GM12878 (cell line): ENCODE results near the gene ALG11. TPM values are rescaled to one million over a fixed set of nuclear protein-coding genes. Genes with fewer than 3 reads are reported as not detected.

Experiments
- ATAC-seq: fragments of 200-7000 bp; cut with Tn5 transposase; 3 replicates; pipeline ENCODE4 v1.9.1; 2020; ENCODE audit warnings: mild to moderate bottlenecking, moderate library complexity
- BruUV-seq: library from RNA; stranded (reverse); fragments of 400-500 nt; replicated peaks from 2 replicates; lab custom pipeline; 2021; lab: Mats Ljungman, UMichigan
- CTCF ChIA-PET: fragments of 300-600 bp; sonication (Branson Sonifier 250); formaldehyde crosslinking; extraction: SDS; loops from one replicate; lab custom pipeline; 2021; ENCODE audit warnings: inconsistent platforms; lab: Yijun Ruan, JAX
- POLR2A ChIA-PET: fragments of 350-600 bp; formaldehyde crosslinking; extraction: SDS; loops from one replicate; lab custom pipeline; 2021; ENCODE audit warnings: inconsistent platforms; lab: Charles Lee
- RAD21 ChIA-PET: fragments of 300-600 bp; sonication (Branson Sonifier 250); formaldehyde crosslinking; loops from one replicate; lab custom pipeline; 2023; ENCODE audit warnings: antibody characterized with exemption; ENCODE audit not compliant: unreplicated experiment; lab: Charles Lee
- SMC1A ChIA-PET: fragments of 300-600 bp; sonication (Branson Sonifier 250); formaldehyde crosslinking; loops from one replicate; lab custom pipeline; 2023; ENCODE audit not compliant: unreplicated experiment, uncharacterized antibody; lab: Charles Lee
- DNase-seq: peaks from one replicate; pipeline ENCODE4 v3.0.0-alpha.2; 2011; ENCODE audit warnings: low read depth, low spot score
- FAIRE-seq: peaks from 3 replicates; lab custom pipeline; 2011; peaks lifted over from hg19 to GRCh38; lab: Jason Lieb, UNC
- H2AFZ ChIP-seq: 2 replicates; pipeline ENCODE4 v1.6.0; 2011; ENCODE audit warnings: low read depth, low read length, control low read depth; ENCODE audit not compliant: control insufficient read depth
- H3K27ac ChIP-seq: 2 replicates; pipeline ENCODE4 v1.5.1; 2011; ENCODE audit warnings: control low read depth; ENCODE audit not compliant: control insufficient read depth, insufficient read depth
- H3K27me3 ChIP-seq, 2 experiments: replicated peaks in 1 of 2; 2 replicates each; pipeline versions ENCODE4 v1.6.0 to v1.6.1; 2011; ENCODE audit warnings: low read length in 1 of 2; ENCODE audit not compliant: control insufficient read depth in 2 of 2, insufficient read depth in 2 of 2
- H3K36me3 ChIP-seq, 2 experiments: 2 replicates each; pipeline ENCODE4 v1.5.1; 2011; ENCODE audit warnings: low read length in 1 of 2; ENCODE audit not compliant: control insufficient read depth in 2 of 2, insufficient read depth in 2 of 2
- H3K4me1 ChIP-seq: 2 replicates; pipeline ENCODE4 v1.6.1; 2011; ENCODE audit warnings: mild to moderate bottlenecking, low read length, moderate library complexity, mixed read lengths; ENCODE audit not compliant: control insufficient read depth, insufficient read depth
- H3K4me2 ChIP-seq: 2 replicates; pipeline ENCODE4 v1.6.0; 2011; ENCODE audit warnings: control low read depth; ENCODE audit not compliant: control insufficient read depth, insufficient read depth
- H3K4me3 ChIP-seq: fragments of 200-600 bp; sonication (generic); 2 replicates; pipeline ENCODE4 v1.5.1; 2016
- H3K79me2 ChIP-seq: 2 replicates; pipeline ENCODE4 v1.6.0; 2011; ENCODE audit warnings: low read length; ENCODE audit not compliant: control insufficient read depth, insufficient read depth
- H3K9ac ChIP-seq: 2 replicates; pipeline ENCODE4 v1.8.0; 2011; ENCODE audit warnings: low read length, control low read depth, mixed read lengths; ENCODE audit not compliant: control insufficient read depth, insufficient read depth
- H3K9me3 ChIP-seq: replicated peaks from 3 replicates; pipeline ENCODE4 v1.5.1; 2011; ENCODE audit warnings: mild to moderate bottlenecking, low read length; ENCODE audit not compliant: control insufficient read depth, insufficient read depth
- H4K20me1 ChIP-seq: 2 replicates; pipeline ENCODE4 v1.6.0; 2011; ENCODE audit not compliant: control insufficient read depth, insufficient read depth
- BHLHE40 ChIP-seq, 2 experiments: fragments of 450-650 bp in 1 of 2; IDR thresholded peaks; 2 replicates each; pipeline ENCODE4 v1.6.1; 2011 to 2017; ENCODE audit warnings: low read depth in 2 of 2, borderline replicate concordance in 1 of 2, improper control_type of control experiment in 1 of 2, low read length in 1 of 2, mild to moderate bottlenecking in 1 of 2
- HCFC1 ChIP-seq: fragments of 150-350 bp; IDR thresholded peaks from 2 replicates; pipeline ENCODE4 v1.6.1; 2014; ENCODE audit warnings: low read length
- HDAC6 ChIP-seq: fragments of 200-600 bp; sonication (generic); IDR thresholded peaks from one replicate; pipeline ENCODE4 v1.8.0; 2017; ENCODE audit warnings: antibody characterized with exemption; ENCODE audit not compliant: unreplicated experiment
- NFXL1 ChIP-seq: fragments of 450-650 bp; IDR thresholded peaks from 2 replicates; pipeline ENCODE4 v1.6.1; 2017; ENCODE audit warnings: antibody characterized with exemption, mild to moderate bottlenecking, borderline replicate concordance
- SPI1 ChIP-seq: IDR thresholded peaks from 2 replicates; pipeline ENCODE4 v1.6.1; 2011; ENCODE audit warnings: low read depth, mild to moderate bottlenecking, low read length, moderate library complexity, borderline replicate concordance; ENCODE audit not compliant: insufficient read depth
- YBX1 ChIP-seq: fragments of 450-650 bp; IDR thresholded peaks from 2 replicates; pipeline ENCODE4 v1.6.1; 2016; ENCODE audit warnings: antibody characterized with exemption
- ZNF24 ChIP-seq: fragments of 450-650 bp; IDR thresholded peaks from 2 replicates; pipeline ENCODE4 v1.6.1; 2017; ENCODE audit warnings: antibody characterized with exemption, mild to moderate bottlenecking
- WGBS: methylation state at CpG from one replicate; pipeline ENCODE4 v1.1.6; 2016; ENCODE audit warnings: low lambda C conversion rate; ENCODE audit not compliant: insufficient replicate concordance, insufficient coverage; ENCODE audit errors: missing lambda C conversion rate; 5-methylcytosine and 5-hydroxymethylcytosine counted together
- in situ Hi-C: fragments of 300-500 bp; cut with MboI; formaldehyde crosslinking; loops from 9 replicates; pipeline ENCODE4 v1.14.3; 2018; ENCODE audit warnings: mixed read lengths
- intact Hi-C: fragments of 100-400 bp; cut with micrococcal nuclease; formaldehyde crosslinking; loops from one replicate; pipeline ENCODE4 v1.14.2; 2022; ENCODE audit not compliant: unreplicated experiment
- polyA plus RNA-seq, 11 experiments: library from polyadenylated mRNA; depleted of rRNA in 4 of 11; unstranded in 6 of 11; stranded (reverse) in 5 of 11; fragments of >200 nt; fragmentation: Nextera tagmentation in 4 of 11; fragmentation: Illumina TruSeq in 1 of 11; extraction: Ambion mirVana in 4 of 11; extraction: Trizol in 1 of 11; gene quantifications; 1 replicate in 1 of 11; 2 replicates in 10 of 11; pipeline versions ENCODE4 v1.2.1 to v1.2.3, GENCODE V29; 2011 to 2016; ENCODE audit warnings: inconsistent platforms in 2 of 11, missing spikeins in 2 of 11, low read depth in 1 of 11
- total RNA-seq, 4 experiments: library from RNA; depleted of rRNA in 3 of 4; stranded (reverse); fragments of >200 nt in 3 of 4; fragmentation: Illumina TruSeq in 1 of 4; extraction: Trizol in 1 of 4; gene quantifications; 2 replicates each; pipeline versions ENCODE4 v1.2.1 to v1.2.3, GENCODE V29; 2013 to 2021
- TF ChIP-seq, protein P1 (sequence below): fragments of 450-650 bp; IDR thresholded peaks from 2 replicates; pipeline ENCODE4 v1.6.1; 2017; ENCODE audit warnings: mild to moderate bottlenecking, moderate library complexity

Gene ALG11
- total and polyA plus RNA-seq, 10 of the 15 experiments (the other 5 are each of a cell fraction or from before 2014, with no cell fraction given), result 8.4 to 27.7 (median 15.6) TPM

DNA sequence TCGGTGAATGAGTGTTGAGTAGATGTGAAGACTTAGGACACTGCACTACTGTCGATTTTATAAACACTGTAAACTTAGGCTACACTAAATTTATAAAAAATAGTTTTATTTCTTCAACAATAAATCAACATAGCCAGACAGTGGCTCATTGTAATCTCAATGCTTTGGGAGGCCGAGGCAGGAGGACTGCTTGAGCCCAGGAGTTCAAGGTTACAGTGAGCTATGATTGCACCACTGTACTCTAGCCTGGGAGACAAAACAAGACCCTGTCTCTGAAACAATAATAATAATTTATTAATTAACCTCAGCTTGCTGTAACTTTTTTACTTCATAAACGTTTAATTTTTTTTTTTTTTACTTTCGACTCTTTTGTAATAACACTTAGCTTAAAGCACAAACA lies 35.3 kb upstream of the ALG11 start (continued):
- TF ChIP-seq YBX1, result no peak

DNA sequence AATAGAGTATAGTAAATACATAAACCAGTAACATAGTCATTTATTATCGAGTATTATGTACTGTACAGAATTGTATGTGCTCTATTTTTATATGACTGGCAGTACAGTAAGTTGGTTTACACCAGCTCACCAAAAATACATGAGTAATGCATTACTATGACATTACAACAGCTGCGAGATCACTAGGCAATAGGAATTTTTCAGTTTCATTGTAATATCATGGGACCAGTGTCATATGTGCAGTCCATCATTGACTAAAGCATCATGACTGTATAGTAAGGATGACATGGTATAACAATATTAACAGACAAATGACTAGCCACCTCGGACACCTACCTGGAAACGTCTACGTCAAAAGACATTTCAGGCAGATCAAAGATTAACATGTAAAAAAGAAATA lies 34.6 kb upstream of the ALG11 start:
- H3K4me1 ChIP-seq, result no peaks in the 10 kb centered on the region
- no TSS peak for BruUV-seq
- no peak overlapping the region for H2AFZ ChIP-seq
- no peaks in the 10 kb centered on the region for H3K9me3 ChIP-seq
- POLR2A ChIA-PET, result interaction anchor here (0.6 kb wide), 1 partner anchor 135 kb away, joined by 3 read pairs; no protein-coding TSS in a partner anchor
- H3K79me2 ChIP-seq, result no peaks in the 10 kb centered on the region
- intact Hi-C loops, result no loop called here
- DNase-seq, result no peak
- no peak overlapping the region for H3K4me3 ChIP-seq
- no peak for FAIRE-seq
- in situ Hi-C loops, result no loop called here
- H3K9ac ChIP-seq, result no peak overlapping the region
- ATAC-seq, result no peak
- no peaks in the 10 kb centered on the region for H4K20me1 ChIP-seq
- no peak overlapping the region for H3K4me2 ChIP-seq
- SMC1A ChIA-PET, result interaction anchor here (1.0 to 1.6 kb wide), 4 partner anchors 10 to 35 kb away, joined by 3 to 4 read pairs (median 4); partner anchors contain the start of gene ALG11
- CTCF ChIA-PET, result interaction anchor here (0.8 to 1.5 kb wide), 3 partner anchors 13 to 852 kb away, joined by 3 to 4 read pairs (median 4); no protein-coding TSS in a partner anchor
- 26% methylated on average over 5 of the region's 5 CpGs for WGBS
- no peaks in the 10 kb centered on the region for H3K27me3 ChIP-seq
- H3K36me3 ChIP-seq, result no peaks in the 10 kb centered on the region
- no peak overlapping the region for H3K27ac ChIP-seq
- RAD21 ChIA-PET, result no interaction called here
- TF ChIP-seq BHLHE40 (IDR thresholded peaks at IDR 0.05; ENCODE audit: borderline replicate concordance in 1 of 2, low read depth in 2 of 2, low read length in 1 of 2), result no peak
- TF ChIP-seq ZNF24, result no peak
- TF ChIP-seq SPI1, result no peak
- no peak for TF ChIP-seq HCFC1
- TF ChIP-seq, protein P1, sequence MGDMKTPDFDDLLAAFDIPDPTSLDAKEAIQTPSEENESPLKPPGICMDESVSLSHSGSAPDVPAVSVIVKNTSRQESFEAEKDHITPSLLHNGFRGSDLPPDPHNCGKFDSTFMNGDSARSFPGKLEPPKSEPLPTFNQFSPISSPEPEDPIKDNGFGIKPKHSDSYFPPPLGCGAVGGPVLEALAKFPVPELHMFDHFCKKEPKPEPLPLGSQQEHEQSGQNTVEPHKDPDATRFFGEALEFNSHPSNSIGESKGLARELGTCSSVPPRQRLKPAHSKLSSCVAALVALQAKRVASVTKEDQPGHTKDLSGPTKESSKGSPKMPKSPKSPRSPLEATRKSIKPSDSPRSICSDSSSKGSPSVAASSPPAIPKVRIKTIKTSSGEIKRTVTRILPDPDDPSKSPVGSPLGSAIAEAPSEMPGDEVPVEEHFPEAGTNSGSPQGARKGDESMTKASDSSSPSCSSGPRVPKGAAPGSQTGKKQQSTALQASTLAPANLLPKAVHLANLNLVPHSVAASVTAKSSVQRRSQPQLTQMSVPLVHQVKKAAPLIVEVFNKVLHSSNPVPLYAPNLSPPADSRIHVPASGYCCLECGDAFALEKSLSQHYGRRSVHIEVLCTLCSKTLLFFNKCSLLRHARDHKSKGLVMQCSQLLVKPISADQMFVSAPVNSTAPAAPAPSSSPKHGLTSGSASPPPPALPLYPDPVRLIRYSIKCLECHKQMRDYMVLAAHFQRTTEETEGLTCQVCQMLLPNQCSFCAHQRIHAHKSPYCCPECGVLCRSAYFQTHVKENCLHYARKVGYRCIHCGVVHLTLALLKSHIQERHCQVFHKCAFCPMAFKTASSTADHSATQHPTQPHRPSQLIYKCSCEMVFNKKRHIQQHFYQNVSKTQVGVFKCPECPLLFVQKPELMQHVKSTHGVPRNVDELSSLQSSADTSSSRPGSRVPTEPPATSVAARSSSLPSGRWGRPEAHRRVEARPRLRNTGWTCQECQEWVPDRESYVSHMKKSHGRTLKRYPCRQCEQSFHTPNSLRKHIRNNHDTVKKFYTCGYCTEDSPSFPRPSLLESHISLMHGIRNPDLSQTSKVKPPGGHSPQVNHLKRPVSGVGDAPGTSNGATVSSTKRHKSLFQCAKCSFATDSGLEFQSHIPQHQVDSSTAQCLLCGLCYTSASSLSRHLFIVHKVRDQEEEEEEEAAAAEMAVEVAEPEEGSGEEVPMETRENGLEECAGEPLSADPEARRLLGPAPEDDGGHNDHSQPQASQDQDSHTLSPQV, result no peak
- no peak for TF ChIP-seq NFXL1
- TF ChIP-seq HDAC6, result no peak
